Stimulated activated CD8-positive, alpha-beta memory T cell treated with anti-CD3 and anti-CD28 coated beads, Interleukin-12 subunit alpha, Interleukin-12 subunit beta, amount 100 ng/mL, for 24 hours (primary cell): Measurements from ENCODE around the gene RAPGEF3.

Experiments used
- DNase-seq: peaks from one replicate; pipeline ENCODE4 v3.0.0-alpha.2; 2020; ENCODE audit errors: extremely low read depth

The RAPGEF3 gene

DNA sequence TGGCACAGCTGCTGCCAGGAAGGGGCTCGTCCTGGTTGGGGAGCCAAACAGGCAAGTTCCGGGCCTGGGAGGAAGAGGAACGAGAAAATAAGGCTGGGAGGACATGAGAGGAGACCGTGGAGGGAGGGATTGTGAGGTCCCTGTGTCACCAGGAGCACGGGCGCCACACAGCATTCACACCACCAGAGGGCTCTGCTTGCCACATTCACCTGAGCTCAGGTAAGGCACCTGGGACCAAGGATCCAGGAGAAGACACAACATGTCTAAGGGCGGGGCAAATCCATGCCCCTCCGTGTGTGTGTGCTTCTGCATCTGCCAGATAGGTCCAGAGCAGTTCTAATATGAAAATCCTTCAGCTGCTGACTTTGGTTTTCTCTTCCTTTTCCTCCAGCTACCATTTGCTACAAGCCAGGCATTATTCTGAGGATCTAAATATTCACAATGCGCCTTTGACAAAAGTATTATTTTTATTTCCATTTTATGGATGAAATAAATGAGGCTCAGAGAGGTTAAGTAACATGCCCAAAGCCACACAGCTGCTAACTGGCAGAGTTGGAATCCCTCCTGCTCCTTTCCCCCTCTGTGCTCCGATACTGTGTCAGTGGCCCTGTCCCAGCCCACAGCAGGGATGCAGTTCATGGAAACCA is 14.6 kb downstream of the RAPGEF3 start:
- DNase-seq, result no peak

- no peak for DNase-seq
Measured at GRCh38 chr12:47743311-47743860, 15.3 kb downstream of the RAPGEF3 start.

GRCh38 chr12:47742253-47742825 is 16.3 kb downstream of the RAPGEF3 start:
- DNase-seq, result no peak

- no peak for DNase-seq
Measured at GRCh38 chr12:47741340-47741703, 17.4 kb downstream of the RAPGEF3 start.

DNA sequence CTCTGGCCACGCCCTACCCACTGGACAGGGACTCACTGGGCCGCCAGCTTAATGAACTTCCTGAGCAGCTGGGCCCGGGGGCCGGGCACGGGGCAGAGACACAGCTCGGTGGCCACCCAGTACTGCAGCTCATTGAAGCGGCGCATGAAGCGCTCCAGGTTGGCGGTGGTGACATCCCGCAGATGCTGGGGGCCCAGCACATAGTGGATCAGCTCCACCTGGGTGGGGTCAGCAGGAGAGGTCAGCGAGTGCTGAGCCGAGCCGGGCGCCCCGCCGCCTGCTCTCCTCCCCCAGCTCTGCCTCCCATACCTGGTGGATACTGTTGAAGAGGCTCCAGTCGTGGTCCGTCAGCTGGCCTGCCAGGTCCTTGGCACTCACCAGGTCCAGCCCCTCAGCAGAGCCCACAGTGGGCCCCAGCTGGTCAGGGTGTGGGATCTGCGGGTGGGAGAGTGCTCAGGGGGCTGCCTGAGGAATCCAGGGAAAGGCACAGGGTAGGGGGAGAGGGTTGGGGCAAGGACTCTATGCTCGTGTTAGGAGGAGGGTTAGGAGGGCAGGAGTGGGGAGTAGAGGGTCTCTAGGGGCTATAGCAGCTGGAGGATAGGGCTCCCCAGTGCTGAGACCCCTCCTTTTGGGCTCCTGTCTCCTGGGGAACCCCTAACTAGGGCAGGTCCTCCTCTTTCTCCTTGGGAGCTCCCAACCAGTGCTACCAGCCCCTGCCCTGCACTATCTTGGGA is 17.9 kb downstream of the RAPGEF3 start:
- no peak for DNase-seq

GRCh38 chr12:47739979-47740378 is 18.7 kb downstream of the RAPGEF3 start:
- no peak for DNase-seq

- DNase-seq, result no peak
Measured at GRCh38 chr12:47739297-47739696, 19.4 kb downstream of the RAPGEF3 start.

DNA sequence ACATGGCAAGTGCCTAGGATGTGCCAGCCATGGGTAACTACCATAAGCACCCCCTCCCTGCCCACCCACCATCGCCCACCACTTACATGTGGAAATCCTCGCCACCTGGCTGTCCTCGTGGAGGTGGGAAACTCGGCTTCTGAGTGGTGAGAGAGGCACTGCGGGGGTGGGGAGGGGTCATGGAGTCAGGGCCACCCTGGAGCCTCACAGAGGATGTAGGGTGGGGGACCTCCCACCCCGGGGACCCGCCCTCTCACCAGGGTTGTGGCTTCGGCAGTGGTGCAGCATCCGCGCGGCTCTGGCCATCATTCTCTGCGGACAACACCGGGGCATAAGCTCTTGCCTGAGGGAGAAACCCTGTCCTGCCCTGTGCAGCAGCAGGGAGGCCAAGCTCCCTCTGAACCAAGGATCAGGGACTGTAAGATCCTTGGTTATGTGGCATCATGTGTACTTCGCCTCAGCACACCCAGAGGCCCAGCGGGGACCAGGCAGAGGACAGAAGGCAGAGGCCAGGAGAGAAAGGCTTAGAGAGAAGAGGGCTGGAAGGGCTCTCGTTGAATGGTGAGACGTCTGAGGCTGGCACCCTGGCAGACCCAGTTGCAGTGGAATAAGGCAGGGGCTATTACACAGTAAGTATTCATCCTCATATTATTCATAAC is 20.6 kb downstream of the RAPGEF3 start:
- DNase-seq, result no peak

DNA sequence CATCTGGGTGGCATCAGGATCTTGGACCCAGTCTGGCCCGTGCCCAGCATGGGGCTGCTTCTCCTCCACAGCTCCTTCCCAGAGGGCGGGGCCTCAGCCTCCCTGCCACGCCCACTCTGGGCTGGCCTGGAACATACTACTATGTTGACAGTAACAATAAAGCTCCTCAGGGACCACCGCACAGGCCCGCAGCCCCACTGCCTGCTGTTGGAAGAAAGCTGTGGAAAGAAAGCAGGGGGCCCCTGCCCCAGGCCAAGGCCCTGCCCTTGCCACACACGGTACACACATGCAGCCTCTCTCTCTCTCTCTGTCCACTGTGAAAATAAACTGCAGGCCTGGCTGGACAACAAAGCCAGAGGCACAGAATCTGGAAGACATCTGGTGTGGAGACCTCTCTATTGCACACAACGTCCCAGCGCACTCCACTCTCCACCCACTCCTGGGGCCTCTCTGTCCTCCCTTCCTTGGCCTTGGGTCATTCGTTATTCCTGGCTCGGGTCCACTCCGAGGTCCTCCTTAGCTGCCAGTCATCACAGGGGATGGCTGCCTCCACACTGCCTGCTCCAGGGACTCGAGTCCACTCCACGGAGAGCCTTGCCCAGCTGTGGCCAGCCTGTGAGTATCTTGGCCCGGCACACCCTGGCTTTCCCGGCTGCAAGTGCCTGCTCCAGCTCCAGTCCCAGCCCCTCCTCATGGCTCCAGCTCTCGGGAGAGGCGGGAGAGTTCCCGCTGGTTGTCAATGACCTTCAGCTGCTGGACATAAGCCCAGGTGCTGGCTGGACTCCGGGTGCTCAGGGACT is 21.6 kb downstream of the RAPGEF3 start:
- no peak for DNase-seq

- DNase-seq, result no peak
Measured at GRCh38 chr12:47736216-47736615, 22.5 kb downstream of the RAPGEF3 start.

GRCh38 chr12:47735649-47736048 is 23.0 kb downstream of the RAPGEF3 start:
- no peak for DNase-seq

DNA sequence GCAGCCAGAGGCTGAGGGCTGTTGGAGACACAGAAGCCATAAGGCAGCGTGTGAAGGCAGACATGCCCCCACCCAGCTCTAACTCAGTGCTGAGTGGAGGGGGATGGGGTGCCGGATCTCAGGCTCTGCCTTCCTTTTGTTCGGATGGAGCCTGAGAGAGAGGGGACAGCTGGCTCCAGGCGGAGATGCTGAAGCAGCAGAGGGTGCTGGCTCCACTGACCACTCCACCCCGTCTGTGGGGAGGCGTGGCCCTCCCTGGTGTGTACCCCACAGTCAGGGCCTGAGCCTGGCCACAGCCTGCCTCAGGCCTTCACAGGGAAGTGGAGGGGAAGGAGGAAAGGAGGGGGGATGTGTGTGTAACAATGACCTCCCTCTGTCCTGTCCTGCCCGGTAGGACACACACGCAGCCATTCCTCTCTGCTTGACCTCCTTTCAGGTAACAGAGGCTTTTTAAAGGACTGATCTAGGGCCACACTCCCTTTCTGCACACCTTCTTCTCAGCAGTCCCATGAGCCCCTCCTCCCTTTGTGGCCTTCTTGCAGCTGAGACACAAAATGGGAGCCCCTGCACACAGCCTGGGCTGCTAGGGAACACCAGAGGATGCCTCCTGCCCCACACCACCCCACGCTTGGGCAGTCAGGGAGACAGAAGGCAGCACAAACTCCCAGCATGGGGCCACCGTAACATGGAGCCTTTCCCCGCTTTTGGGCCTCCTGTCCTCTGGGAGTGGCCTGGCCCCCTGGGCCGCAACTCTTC is 23.8 kb downstream of the RAPGEF3 start:
- DNase-seq, result no peak

GRCh38 chr12:47733142-47733541 is 25.5 kb downstream of the RAPGEF3 start:
- no peak for DNase-seq

DNA sequence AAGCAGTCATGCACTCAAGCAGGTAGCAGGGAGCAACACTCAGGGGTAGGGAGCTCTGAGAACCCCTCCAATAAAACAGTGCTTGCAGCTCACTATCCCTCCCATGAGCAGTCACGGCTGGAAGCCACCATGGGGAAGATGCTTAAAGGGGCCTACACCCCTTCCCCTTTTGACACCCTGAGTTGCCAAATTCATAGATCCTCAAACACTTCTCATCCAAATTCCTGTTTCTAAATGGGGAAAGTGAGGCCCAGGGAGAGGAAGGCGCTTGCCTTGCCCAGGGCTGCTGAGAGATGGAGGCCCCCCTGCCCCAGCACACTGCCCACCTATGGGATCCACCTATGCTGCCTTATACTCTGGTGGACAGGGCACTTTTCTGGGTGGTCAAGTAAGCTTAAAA is 26.2 kb downstream of the RAPGEF3 start:
- DNase-seq, result no peak

- no peak for DNase-seq
Measured at GRCh38 chr12:47731723-47732122, 27.0 kb downstream of the RAPGEF3 start.

GRCh38 chr12:47730341-47730744 is 28.3 kb downstream of the RAPGEF3 start:
- no peak for DNase-seq

- no peak for DNase-seq
Measured at GRCh38 chr12:47729233-47729632, 29.4 kb downstream of the RAPGEF3 start.

DNA sequence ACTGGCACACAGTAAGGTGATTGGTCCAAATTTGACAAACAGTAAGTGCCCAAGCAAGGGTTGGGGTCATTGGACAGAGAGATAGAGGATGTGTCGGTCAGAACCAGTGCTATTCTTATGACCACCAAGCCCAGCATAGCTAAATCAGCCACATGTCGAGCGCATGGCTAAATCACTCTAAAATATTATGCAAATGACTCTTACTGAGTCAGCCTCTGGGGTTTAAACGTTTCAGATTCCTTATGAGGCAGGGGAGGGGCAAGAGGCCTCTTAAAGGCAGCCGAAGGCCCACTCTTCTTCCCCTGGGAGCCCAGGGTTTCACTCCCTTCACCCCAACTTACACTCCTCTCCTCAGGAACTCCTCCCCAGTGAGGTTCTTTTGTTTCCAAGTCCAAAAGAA is 32.8 kb downstream of the RAPGEF3 start:
- DNase-seq, result no peak

DNA sequence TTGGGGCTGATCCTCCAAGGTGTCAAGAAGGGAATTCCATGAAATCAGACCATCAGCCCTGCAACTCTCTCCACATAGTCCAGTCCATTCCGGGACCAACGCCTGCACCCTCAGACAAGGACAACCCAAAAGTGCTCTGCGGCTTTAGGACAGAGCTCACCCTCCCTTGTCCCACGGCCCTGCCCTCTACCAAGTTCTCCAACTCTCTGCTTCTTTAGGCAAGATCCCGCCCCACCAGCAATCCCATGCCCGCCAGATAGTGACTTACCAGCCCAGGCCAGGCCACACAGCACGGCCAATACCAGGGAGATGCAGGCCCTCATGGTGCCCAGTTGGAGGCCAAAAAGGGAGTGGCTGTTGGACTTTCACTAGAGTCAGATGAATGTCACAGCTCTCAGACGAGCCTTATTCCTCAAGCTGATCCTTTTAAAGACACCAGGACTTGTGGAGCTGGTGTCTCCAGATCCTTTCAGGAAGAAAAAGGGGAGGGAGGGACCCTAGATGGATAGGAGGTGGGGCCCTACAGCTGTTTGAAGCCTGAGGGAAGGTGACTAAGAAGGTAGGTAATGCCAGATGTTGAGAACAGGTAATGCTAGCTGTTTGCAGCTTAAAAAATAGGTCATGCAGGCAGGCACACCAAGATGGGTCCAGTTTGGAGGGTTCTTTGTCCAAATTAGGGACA is 33.4 kb downstream of the RAPGEF3 start, which contains the start of gene ENDOU:
ENDOU (minus strand) TSS at position 400 of the 682 bp plus-strand sequence; CDS start at position 323, 77 bp downstream.
- no peak for DNase-seq
